HepG2 (cell line): Measurements from ENCODE around the gene KIAA0232. TPM values are rescaled to one million over a fixed set of nuclear protein-coding genes. Genes with fewer than 3 reads are reported as not detected.

ENCODE experiments used
- CREBL2 ChIP-seq: sonication (generic); formaldehyde crosslinking; IDR thresholded peaks from 2 replicates; pipeline ENCODE4 v1.8.1; 2023; ENCODE audit warnings: missing genetic modification reagents, mild to moderate bottlenecking, borderline replicate concordance
- DR1 ChIP-seq: sonication (generic); formaldehyde crosslinking; IDR thresholded peaks from 2 replicates; pipeline ENCODE4 v1.8.0; 2021; ENCODE audit warnings: mild to moderate bottlenecking, missing genetic modification reagents, inconsistent platforms
- GRHL1 ChIP-seq: sonication (generic); formaldehyde crosslinking; conservative IDR thresholded peaks from 2 replicates; pipeline ENCODE4 v1.8.0; 2022; ENCODE audit warnings: missing genetic modification reagents
- IRX3 ChIP-seq: sonication (generic); formaldehyde crosslinking; IDR thresholded peaks from 2 replicates; pipeline ENCODE4 v1.8.1; 2023; ENCODE audit warnings: mild to moderate bottlenecking, low read depth, missing genetic modification reagents, borderline replicate concordance
- KLF16 ChIP-seq, 2 experiments: sonication (generic) in 1 of 2; formaldehyde crosslinking in 1 of 2; IDR thresholded peaks; 2 replicates each; pipeline versions ENCODE4 v1.6.1 to v1.8.0; 2016 to 2023; ENCODE audit warnings: missing genetic modification reagents in 2 of 2, missing compliant biosample characterization in 1 of 2
- MNT ChIP-seq: fragments of 450-650 bp; IDR thresholded peaks from 2 replicates; pipeline ENCODE4 v1.6.1; 2016
- NFYC ChIP-seq: IDR thresholded peaks from 2 replicates; pipeline ENCODE4 v1.6.1; 2016; ENCODE audit warnings: missing genetic modification reagents, missing compliant biosample characterization
- RBM39 ChIP-seq: fragments of 200-400 bp; formaldehyde crosslinking; IDR thresholded peaks from one replicate; pipeline ENCODE4 v1.6.1; 2018; ENCODE audit warnings: antibody characterized with exemption, mild to moderate bottlenecking, low read depth, low read length; ENCODE audit not compliant: poor library complexity, severe bottlenecking
- RFX3 ChIP-seq: IDR thresholded peaks from 2 replicates; pipeline ENCODE4 v1.6.1; 2016; ENCODE audit warnings: missing biosample characterization, missing genetic modification reagents
- RNF219 ChIP-seq: sonication (generic); formaldehyde crosslinking; IDR thresholded peaks from 2 replicates; pipeline ENCODE4 v1.5.0; 2020; ENCODE audit warnings: mild to moderate bottlenecking, missing genetic modification reagents
- RXRA ChIP-seq: sonication (generic); formaldehyde crosslinking; IDR thresholded peaks from 2 replicates; pipeline ENCODE4 v1.5.1; 2020; ENCODE audit warnings: missing genetic modification reagents
- SMYD3 ChIP-seq: sonication (generic); formaldehyde crosslinking; IDR thresholded peaks from 2 replicates; pipeline ENCODE4 v1.8.1; 2023; ENCODE audit warnings: mild to moderate bottlenecking, missing genetic modification reagents
- SOX6 ChIP-seq, 2 experiments: fragments of 450-650 bp in 1 of 2; sonication (generic) in 1 of 2; formaldehyde crosslinking in 1 of 2; IDR thresholded peaks; 2 replicates each; pipeline versions ENCODE4 v1.4.0 to v1.6.1; 2017 to 2020; ENCODE audit warnings: antibody characterized with exemption in 1 of 2, mild to moderate bottlenecking in 1 of 2, missing genetic modification reagents in 1 of 2
- SRY ChIP-seq: sonication (generic); formaldehyde crosslinking; IDR thresholded peaks from 2 replicates; pipeline ENCODE4 v1.8.0; 2022; ENCODE audit warnings: mild to moderate bottlenecking, missing genetic modification reagents
- ZBTB43 ChIP-seq: sonication (generic); formaldehyde crosslinking; conservative IDR thresholded peaks from 2 replicates; pipeline ENCODE4 v1.4.0; 2020; ENCODE audit warnings: missing genetic modification reagents
- ZKSCAN8 ChIP-seq: IDR thresholded peaks from 2 replicates; pipeline ENCODE4 v1.6.1; 2016; ENCODE audit warnings: borderline replicate concordance, missing genetic modification reagents, missing compliant biosample characterization
- ZNF550 ChIP-seq: sonication (generic); formaldehyde crosslinking; IDR thresholded peaks from 2 replicates; pipeline ENCODE4 v1.4.0; 2020; ENCODE audit warnings: mild to moderate bottlenecking, missing genetic modification reagents, borderline replicate concordance
- ZNF768 ChIP-seq: sonication (generic); formaldehyde crosslinking; IDR thresholded peaks from 2 replicates; pipeline ENCODE4 v1.4.0; 2020; ENCODE audit warnings: missing genetic modification reagents
- ZSCAN22 ChIP-seq: sonication (generic); formaldehyde crosslinking; IDR thresholded peaks from 2 replicates; pipeline ENCODE4 v1.4.0; 2020; ENCODE audit warnings: mild to moderate bottlenecking, missing genetic modification reagents
- polyA plus RNA-seq, 8 experiments: library from polyadenylated mRNA; depleted of rRNA in 3 of 8; stranded (reverse) in 7 of 8; unstranded in 1 of 8; fragments of >200 nt; fragmentation: Illumina TruSeq in 4 of 8; extraction: Trizol in 4 of 8; gene quantifications; 2 replicates each; pipeline versions ENCODE4 v1.2.1 to v1.2.3, GENCODE V29; 2011 to 2016; ENCODE audit warnings: low read depth in 4 of 8, missing spikeins in 1 of 8, mixed read lengths in 1 of 8; ENCODE audit not compliant: insufficient read depth in 1 of 8
- total RNA-seq, 5 experiments: library from RNA; depleted of rRNA; stranded (reverse); fragments of >200 nt; fragmentation: Illumina TruSeq; extraction: Trizol; gene quantifications; 2 replicates each; pipeline ENCODE4 v1.2.3, GENCODE V29; 2016; ENCODE audit warnings: low read depth in 1 of 5

The KIAA0232 gene
- total and polyA plus RNA-seq, 2 of the 13 experiments (the other 11 are each of a cell fraction or from before 2014, with no cell fraction given): 7.8 to 17.1 TPM

- TF ChIP-seq IRX3 (CRISPR knock-in tag) (0 out of 2 replicates have a peak, but pooled peaks have one; percentile 61), RNF219 (CRISPR knock-in tag) (0 out of 2 replicates have a peak, but pooled peaks have one; percentile 24), ZNF768 (no peak; the same call in 1 of the 2 replicates), GRHL1 (no peak), ZBTB43 (CRISPR knock-in tag) (peak; percentile 97), KLF16 (CRISPR knock-in tag; IDR thresholded peaks at IDR 0.05) (peak in 1 of 2 experiments; percentile 74; a peak in 1 of 4 replicates), SOX6 (IDR thresholded peaks at IDR 0.05) (no peak), SOX6 (CRISPR knock-in tag; IDR thresholded peaks at IDR 0.05) (peak; percentile 90), RFX3 (CRISPR knock-in tag) (no peak), NFYC (CRISPR knock-in tag) (no peak), ZNF550 (CRISPR knock-in tag) (0 out of 2 replicates have a peak, but pooled peaks have one; percentile 56), SMYD3 (CRISPR knock-in tag) (0 out of 2 replicates have a peak, but pooled peaks have one; percentile 65), DR1 (no peak), SRY (CRISPR knock-in tag) (0 out of 2 replicates have a peak, but pooled peaks have one; percentile 70), ZKSCAN8 (peak; percentile 99), ZSCAN22 (CRISPR knock-in tag) (peak; percentile 69; the same call in 1 of the 2 replicates), MNT (peak; percentile 72), RBM39 (peak; percentile 45), CREBL2 (0 out of 2 replicates have a peak, but pooled peaks have one; percentile 40), RXRA (peak; percentile 92)
Measured at GRCh38 chr4:6733358-6734164, 49.0 kb upstream of the KIAA0232 start (continued).
